C4-2B (cell line): Measurements from ENCODE around the gene NFKB1.

ENCODE experiments used
- H3K27ac ChIP-seq: fragments of 450-650 bp; 2 replicates; pipeline ENCODE4 v1.5.1; 2017
- ZFX ChIP-seq: fragments of 450-650 bp; IDR thresholded peaks from 2 replicates; pipeline ENCODE4 v1.6.1; 2017
- TF ChIP-seq, protein P1 (sequence below): fragments of 450-650 bp; conservative IDR thresholded peaks from 2 replicates; pipeline ENCODE4 v1.5.1; 2017; ENCODE audit warnings: mild to moderate bottlenecking

Gene NFKB1

DNA sequence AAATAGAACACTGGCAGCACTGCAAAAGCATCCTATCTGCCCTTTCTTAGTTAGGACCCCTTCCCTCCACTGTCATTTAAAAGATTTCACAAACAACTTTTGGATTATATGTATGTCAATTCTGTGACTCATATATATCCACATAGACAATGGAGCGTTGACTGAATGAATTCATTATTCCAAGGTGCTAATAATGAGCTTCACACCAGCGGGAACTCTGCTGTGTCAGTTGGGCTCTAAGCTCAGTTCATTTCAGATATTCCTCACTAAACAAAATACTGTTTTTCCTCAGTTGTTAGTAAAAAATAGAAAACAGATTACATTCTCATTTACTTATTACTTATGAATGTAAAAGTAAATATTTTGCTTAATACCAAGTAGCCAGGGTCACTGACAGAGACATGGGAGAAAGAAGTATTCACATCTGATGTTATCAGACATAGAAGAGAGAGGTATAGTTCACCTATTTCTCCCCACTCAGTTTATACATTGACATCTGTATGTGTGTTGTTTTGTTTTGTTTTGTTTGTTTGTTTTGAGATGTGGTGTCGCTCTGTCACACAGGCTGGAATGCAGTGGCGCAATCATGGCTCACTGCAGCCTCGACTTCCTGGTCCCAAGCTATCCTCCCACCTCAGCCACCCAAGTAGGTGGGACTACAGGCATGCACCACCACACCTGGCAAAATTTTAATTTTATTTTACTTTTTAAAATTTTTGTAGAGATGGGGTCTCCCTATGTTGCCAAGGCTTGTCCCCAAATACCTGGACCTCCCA is 10.9 kb downstream of the NFKB1 start:
- H3K27ac ChIP-seq = no peak overlapping the region
- no peak for TF ChIP-seq ZFX
- TF ChIP-seq, protein P1, sequence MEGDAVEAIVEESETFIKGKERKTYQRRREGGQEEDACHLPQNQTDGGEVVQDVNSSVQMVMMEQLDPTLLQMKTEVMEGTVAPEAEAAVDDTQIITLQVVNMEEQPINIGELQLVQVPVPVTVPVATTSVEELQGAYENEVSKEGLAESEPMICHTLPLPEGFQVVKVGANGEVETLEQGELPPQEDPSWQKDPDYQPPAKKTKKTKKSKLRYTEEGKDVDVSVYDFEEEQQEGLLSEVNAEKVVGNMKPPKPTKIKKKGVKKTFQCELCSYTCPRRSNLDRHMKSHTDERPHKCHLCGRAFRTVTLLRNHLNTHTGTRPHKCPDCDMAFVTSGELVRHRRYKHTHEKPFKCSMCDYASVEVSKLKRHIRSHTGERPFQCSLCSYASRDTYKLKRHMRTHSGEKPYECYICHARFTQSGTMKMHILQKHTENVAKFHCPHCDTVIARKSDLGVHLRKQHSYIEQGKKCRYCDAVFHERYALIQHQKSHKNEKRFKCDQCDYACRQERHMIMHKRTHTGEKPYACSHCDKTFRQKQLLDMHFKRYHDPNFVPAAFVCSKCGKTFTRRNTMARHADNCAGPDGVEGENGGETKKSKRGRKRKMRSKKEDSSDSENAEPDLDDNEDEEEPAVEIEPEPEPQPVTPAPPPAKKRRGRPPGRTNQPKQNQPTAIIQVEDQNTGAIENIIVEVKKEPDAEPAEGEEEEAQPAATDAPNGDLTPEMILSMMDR = no peak

DNA sequence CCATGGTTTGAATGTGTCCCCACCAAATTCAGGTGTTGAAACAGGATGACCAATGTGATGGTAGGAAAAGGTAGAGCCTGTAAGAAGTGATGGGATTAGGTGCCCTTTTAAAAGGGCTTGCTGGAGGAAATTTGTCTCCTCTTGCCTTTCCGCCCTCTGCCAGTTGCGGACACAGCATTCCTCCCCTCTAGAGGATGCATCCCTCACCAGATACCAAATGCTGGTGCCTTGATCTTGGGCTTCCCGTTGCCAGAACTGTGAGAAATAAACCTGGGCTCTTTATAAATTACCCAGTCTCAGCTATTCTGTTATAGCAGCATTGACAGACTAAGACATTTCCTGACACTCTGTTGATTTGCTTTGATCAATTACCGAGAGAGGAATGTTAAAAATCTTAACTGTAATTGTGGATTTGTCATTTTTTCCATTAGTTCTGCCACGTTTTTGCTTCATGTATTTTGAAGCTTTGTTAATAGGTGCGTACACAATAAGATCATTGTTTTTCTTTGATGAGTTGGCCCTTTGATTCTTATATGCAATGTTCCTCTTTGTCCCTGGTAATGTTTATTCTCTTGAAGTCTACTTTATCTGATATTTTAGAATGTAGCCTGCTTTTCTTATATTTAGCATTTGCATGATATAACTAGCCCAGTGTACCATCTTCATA is 13.3 kb downstream of the NFKB1 start:
- TF ChIP-seq ZFX = no peak
- TF ChIP-seq, protein P1 = no peak
- H3K27ac ChIP-seq = no peak overlapping the region

DNA sequence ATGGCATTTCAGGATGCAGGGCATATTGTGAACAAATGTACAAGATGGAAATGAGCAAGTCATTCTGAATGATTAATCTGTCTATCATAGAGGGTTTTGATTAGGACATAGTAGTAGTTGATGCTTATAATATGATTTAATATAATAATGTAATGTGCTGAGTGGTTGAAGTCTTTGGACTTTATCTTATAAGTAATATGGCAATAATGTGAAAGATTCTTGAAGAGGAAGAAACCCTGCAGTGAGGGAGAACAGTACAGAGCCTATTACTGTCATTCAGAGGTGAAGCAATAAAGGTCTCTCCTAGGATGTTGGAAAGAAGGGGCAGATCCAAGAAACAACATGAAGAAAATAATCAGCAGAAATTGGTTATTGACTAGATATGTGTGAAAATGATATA is 16.6 kb downstream of the NFKB1 start:
- TF ChIP-seq, protein P1 = no peak
- no peak for TF ChIP-seq ZFX

DNA sequence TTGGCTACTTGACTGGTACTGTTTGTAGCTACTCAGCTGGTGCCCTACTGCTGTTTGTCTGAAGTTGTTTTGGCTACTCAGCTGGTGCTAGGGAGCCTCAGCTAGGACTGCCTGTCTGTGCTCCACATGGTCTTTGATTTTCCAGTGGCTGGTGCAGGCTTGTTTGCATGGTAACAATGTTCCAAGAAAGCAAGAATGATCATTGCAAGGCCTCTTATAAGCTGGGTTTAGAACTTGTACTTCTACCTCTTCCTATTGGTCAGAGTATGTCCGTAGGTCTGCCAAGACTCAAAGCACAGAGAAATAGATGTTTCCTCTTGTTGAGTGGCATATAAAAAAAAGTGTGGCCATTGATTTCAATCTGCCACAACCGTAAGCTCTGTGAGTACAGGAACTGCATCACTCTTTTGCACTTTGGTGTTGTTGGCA is 17.6 kb downstream of the NFKB1 start:
- no peak overlapping the region for H3K27ac ChIP-seq

More for the DNA sequence above, 16.6 kb downstream of the NFKB1 start:
- no peak overlapping the region for H3K27ac ChIP-seq

DNA sequence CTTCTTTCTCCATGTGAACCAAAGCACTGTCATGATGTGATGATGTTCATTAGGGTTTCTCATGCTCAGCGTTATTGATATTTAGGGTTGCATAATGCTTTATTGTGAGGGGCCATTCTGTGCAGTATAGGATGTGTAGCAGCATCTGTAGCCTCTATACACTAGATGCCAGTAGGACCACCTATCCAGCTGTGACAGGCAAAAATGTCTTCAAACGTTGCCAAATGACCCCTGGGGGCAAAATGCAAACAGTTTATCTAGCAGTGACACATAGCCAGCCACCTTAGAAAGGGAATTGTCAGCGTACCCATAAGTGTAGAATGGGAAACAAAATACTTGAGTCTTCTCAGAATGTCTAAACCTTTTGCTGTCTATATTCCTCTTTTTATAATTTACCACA is 18.8 kb downstream of the NFKB1 start:
- TF ChIP-seq, protein P1 = no peak
- no peak for TF ChIP-seq ZFX
- H3K27ac ChIP-seq = no peak overlapping the region

More for the DNA sequence above, 17.6 kb downstream of the NFKB1 start:
- TF ChIP-seq, protein P1 = no peak
- no peak for TF ChIP-seq ZFX

DNA sequence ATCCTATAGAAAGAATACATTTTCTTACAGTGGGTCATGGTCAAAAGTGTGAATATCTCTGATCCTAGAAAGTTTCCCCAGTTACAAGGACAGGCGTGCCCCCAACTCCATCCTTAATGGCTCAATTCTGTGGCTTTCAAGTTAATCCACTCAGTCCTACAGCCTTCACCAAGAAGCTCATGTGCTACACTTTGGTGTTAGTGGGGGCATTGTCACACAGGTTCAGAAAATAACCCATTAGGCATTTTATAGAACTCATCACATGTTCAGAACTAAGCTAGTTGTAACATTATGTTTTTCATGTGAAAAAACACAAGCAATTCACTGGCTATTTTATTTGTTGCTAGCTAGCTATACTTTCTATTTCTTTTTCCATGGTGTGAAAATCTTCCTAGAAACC is 20.4 kb downstream of the NFKB1 start:
- no peak for TF ChIP-seq ZFX
- TF ChIP-seq, protein P1 = no peak
- no peak overlapping the region for H3K27ac ChIP-seq

DNA sequence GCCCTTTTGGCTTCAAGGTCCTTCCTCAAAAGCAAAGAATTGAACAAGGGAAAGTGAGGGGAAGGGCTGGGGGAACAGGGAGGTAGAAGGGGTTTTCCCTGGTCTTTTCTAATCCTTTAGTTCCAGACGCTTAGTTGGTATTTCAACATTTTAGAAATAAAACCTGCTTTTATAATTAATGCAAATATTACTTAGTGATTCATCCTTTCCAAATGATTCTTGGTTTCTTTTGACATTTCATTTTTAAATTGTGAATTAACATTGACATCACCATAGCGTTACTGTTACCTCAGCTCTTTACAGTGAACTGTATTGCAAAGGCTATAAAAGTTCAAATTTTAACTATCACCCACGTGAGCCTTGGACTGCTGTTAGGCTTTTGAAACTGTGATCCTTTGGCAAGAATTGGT is 20.9 kb downstream of the NFKB1 start:
- no peak overlapping the region for H3K27ac ChIP-seq

More for the DNA sequence above, 20.9 kb downstream of the NFKB1 start:
- TF ChIP-seq ZFX = no peak
